Sigmoid colon (tissue), 4 donors: Measurements from ENCODE around the gene HIVEP3.

Experiments
- EP300 ChIP-seq, 4 donors: sonication (generic); formaldehyde crosslinking; IDR thresholded peaks; one replicate each; pipeline ENCODE4 v1.6.1; 2017; ENCODE audit warnings: antibody characterized with exemption in 4 of 4
- POLR2A ChIP-seq, 2 donors: fragments of 450-650 bp; IDR thresholded peaks; one replicate each; pipeline ENCODE4 v1.6.1; 2016; ENCODE audit warnings: antibody characterized with exemption in 2 of 2, mild to moderate bottlenecking in 2 of 2, moderate library complexity in 2 of 2
- TF ChIP-seq, protein P1 (sequence below), 4 experiments: fragments of 450-650 bp in 3 of 4; fragments of 200-600 bp in 1 of 4; IDR thresholded peaks; one replicate each; pipeline ENCODE4 v1.5.1; 2016 to 2019; ENCODE audit warnings: antibody characterized with exemption in 4 of 4, mild to moderate bottlenecking in 3 of 4, moderate library complexity in 2 of 4

DNA sequence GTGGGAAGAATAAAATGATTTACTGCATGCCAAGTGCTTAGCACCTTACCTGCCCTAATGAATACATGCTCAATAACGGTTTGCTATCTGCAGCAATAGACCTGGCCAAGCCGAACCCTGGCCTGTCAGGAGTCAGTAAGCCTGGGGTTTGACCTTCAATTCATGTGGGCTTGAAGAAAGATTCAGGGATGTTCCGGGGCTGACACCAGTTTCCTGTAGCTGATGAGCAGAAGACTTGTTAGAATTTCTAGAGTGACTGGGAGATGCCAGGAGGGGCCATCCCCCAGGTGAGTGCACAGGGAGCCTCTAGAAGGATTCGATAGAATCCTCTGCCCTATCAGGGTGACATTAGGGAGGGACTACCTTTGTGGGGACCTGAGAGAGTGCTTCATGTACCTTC, 210.9 kb downstream of the HIVEP3 start:
- TF ChIP-seq EP300 (IDR thresholded peaks at IDR 0.05) (no peak), POLR2A (IDR thresholded peaks at IDR 0.05) (no peak)
- TF ChIP-seq, protein P1, sequence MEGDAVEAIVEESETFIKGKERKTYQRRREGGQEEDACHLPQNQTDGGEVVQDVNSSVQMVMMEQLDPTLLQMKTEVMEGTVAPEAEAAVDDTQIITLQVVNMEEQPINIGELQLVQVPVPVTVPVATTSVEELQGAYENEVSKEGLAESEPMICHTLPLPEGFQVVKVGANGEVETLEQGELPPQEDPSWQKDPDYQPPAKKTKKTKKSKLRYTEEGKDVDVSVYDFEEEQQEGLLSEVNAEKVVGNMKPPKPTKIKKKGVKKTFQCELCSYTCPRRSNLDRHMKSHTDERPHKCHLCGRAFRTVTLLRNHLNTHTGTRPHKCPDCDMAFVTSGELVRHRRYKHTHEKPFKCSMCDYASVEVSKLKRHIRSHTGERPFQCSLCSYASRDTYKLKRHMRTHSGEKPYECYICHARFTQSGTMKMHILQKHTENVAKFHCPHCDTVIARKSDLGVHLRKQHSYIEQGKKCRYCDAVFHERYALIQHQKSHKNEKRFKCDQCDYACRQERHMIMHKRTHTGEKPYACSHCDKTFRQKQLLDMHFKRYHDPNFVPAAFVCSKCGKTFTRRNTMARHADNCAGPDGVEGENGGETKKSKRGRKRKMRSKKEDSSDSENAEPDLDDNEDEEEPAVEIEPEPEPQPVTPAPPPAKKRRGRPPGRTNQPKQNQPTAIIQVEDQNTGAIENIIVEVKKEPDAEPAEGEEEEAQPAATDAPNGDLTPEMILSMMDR (IDR thresholded peaks at IDR 0.05), result no peak
